GM10847 (cell line): ENCODE measurements around the gene LIG1.

ENCODE experiments used
- POLR2A ChIP-seq: IDR thresholded peaks from 2 replicates; pipeline ENCODE4 v1.6.1; 2011; ENCODE audit not compliant: insufficient read length; ENCODE audit errors: extremely low read depth

Gene LIG1

DNA sequence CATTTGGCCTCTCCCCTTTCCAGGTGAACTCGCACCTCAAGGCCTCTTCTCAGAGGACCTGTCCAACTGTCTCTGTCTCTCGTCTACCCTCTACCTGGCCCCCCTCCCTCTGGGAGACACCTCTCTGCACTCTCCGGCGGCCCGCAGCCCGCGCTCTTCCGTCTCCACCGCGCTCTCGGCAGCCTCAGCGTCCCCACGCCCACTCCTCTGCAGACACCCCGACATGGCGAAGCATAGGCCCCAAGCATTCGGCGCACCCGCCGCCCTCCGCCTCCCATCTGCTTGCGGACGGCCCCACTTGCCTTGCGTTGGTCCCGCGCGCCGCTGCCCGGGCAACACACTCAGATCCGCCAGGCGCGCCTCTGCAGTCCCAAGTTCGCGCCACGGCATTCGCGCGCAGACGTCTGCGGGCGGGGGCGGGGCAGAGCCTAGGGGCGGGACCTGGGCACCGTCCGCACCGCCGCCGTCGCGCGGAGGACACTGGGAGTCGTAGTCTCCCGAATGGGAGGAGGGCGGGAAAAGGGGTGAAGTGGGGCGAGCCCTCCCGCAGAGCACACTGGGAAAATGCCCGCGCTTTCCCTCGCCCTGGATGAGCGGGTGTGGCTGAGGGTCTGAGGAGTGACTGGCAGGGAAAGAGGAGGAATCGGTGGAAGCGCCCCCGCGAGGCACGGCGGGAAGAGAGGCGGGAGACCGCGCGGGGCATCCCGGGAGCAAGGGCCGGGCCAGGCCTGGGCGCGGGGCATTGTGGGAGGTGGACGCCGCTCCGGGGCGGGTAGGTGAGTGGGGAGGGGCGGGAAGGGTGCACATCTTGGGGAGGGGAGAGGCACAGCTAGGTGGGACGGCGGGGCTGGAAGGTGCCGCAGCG, at the start of gene LIG1, which contains the start of gene ZSWIM9:
Gene LIG1, minus strand, starts transcription at position 406 of the 865 bp plus-strand sequence. CDS start 4,778 bp downstream, outside the sequence.
Gene ZSWIM9, plus strand, starts transcription at position 742 of the 865 bp plus-strand sequence. CDS start 1,123 bp downstream, outside the sequence.
- TF ChIP-seq POLR2A = peak; percentile 59

DNA sequence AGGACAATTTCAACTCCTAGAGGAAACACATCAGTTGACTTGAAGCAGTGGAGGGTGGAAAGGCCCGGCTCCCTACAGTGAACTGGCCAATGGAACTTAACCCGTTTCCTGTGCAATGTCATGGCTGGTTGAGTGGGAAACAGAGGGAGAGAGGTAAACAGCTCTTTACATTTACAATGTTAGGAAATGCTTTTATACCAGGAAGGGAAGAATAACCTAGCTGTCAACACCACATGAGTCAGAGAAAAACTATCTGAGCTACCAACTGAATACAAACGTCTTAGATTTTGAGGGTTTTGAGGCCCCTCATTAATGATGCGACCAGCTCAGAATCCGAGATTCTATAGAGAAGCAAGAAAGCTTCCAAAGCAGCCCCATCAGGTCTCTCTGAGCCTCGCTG, 48.9 kb upstream of the LIG1 start:
- no peak for TF ChIP-seq POLR2A

DNA sequence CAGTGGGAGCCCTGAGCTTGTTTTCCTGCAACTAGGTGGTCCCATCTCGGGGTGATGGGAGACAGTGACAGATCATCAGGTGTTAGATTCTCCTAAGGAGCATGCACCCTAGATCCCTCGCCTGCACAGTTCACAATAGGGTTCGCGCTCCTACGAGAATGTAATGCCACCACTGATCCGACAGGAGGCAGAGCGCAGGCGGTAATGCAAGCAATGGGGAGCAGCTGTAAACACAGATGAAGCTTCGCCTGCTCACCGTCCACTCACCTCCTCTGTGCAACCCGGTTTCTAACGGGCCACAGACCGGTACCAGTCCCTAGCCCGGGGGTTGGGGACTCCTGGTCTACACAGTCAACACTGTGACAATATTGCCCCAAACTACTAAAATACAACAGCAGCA, 46.8 kb upstream of the LIG1 start:
- TF ChIP-seq POLR2A = no peak

DNA sequence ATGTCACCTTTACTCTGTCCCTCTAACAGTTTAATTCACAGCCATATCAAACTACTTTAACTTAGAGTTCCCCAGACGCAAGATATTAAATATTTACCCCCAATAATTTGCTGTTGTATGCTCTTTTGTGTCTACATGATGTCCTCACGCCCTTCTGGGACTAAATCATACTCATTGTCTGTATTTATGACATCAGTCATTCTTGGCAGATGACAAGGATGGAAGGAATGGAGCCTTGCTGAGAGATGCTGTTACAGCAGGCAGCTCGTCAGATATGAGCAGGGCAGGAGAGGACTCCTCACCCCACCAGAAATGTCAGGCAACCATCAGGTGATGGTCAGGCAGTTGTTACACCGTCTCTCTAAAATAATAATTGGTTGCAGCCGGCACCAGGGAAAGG, 43.8 kb upstream of the LIG1 start:
- no peak for TF ChIP-seq POLR2A

DNA sequence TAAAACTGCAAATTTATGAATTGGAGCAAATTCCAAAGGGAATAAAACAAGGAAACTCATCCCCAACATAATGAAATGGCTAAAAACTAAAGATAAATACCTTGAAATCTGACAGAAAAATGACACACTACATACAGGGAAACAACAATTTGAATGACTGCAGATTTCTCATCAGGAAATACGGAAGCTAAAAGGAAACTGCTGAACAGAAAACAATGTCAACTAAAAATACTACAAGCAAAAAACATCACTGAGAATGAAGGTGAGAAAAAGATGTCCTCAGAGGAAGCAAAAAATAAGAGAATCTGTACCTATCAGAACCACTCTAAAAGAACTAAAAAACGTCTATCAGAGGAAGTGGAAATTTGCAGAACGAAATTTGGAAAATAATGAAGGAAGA, 39.9 kb upstream of the LIG1 start:
- no peak for TF ChIP-seq POLR2A

DNA sequence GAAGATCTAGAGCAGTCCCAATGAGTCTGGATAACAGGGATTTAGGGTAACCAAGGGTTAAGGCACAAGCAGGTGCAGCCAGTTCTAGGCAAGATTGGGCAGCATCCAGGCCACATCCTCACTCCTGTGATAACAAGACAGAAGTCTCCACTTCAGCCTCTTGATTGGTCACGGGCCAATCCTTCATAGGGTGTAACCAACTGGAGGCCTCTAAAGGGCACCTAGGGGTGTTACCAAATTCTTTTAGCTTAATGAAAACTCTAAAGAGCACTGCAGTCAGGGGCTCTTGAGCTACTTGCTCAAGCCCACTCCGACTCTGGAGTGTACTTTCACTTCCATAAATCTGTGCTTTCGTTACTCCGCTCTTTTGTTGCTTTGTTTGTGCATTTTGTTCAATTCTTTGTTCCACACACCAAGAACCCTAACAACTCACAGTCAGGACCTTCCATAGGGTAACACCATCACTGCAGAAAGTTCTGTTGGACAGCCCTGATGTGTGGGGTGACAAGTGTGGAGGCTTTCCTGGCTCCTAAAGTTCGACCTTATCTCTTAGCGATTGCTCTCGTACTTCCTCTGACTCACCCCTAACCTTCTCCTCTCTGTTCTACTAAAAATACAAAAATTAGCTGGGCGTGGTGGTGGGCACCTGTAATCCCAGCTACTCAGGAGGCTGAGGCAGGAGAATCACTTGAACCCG, 36.4 kb upstream of the LIG1 start:
- TF ChIP-seq POLR2A = no peak

DNA sequence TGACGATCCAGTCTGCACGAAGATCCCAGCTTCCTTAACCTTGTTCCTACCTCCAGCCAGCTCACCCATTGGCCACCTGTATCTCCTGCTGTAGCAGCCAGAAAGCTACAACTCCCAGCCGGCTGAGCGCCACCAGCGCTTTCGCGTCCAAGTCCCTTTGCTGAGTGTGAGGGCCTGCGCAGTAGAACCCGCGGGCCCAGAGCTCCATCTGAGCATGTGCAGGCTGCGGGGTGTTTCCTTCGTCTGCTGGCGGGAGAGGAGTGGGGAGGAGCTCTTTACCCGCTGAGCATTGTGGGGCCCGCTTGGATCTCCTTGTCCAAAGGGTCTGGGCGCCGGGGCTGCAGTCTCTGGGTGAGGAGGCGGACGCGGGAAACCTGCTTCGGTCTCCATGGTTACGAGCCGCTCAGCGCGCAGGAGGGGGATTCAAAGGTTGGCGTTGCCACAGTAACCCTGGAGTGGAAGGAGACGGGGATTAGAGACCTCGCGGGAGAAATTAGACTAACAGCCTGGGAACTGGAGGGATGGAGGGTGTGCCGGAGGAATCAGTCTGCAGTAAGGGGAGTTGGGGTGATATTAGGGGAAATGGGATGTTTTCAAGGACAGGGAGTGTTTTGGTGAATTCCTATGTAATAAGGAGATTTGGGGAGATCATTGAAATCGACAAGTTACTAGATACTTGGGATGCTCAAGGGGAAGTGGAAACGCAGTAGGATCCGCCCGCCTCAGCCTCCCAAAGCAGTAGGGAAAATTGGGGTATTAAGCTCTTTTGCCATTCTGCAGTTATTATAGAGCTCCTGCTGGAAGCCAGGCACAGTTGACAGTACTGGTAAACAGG, 33.9 kb upstream of the LIG1 start:
- TF ChIP-seq POLR2A = peak; percentile 75

DNA sequence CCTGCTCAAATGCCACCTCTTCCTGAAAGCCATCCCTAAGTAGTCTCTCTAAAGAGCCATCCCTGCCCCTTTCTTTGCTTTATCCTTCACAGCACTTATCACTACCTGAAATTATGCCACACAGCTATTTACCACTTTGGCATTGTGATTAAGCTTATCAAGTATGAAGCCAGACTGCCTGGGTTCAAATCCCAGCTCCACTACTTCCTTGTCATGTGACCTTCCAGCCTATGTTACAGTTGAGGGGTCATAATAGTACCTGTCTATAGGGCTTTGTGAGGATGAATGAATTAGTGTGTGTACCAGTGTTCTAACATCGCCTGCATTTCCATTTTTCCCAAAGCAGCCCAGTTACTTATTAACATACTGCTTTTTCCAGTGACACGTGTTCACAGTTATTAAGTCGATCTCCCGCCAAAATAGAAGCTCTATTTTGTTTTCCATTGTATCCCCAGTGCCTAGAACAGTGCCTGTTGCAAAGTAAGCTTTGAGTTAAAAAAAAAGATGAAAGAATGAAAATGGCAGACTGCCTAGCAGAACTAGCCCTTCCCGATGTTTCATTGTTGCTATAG, 33.2 kb upstream of the LIG1 start:
- no peak for TF ChIP-seq POLR2A

DNA sequence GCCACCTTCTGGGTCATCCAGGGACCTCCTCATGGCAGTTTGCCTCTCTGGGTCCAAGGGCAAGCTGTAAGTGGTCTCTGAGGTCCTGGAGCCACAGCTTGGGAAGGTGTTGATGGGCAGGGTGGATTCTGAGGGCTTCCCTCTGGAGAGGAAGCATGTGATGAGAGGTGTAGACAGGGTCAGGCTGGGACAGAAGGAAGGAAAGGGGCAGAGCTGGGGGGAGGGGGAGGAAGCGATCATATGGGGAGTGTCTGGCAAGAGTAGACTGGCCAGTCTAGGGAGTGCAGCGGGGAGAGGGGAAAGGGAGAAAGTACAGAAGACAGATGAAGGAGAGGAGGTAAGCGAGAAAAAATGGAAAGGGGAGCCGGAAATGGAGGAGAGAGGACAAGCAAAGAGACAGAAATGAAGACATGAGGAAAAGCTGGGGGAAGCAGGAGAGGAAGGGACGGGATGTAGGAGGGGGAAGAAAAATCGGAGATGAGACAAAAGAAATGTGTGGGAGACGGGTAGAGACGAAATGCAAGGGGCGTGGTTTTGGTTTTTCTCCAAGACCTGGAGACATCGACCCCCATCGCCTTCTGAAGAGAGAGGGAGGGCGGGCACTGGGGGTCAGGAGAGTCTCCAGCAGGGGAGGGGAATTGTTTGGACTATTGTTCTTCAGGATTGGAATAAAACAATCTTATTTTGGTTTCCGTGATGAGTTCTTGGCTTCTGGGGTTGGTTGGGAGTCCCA, 27.0 kb upstream of the LIG1 start:
- no peak for TF ChIP-seq POLR2A

DNA sequence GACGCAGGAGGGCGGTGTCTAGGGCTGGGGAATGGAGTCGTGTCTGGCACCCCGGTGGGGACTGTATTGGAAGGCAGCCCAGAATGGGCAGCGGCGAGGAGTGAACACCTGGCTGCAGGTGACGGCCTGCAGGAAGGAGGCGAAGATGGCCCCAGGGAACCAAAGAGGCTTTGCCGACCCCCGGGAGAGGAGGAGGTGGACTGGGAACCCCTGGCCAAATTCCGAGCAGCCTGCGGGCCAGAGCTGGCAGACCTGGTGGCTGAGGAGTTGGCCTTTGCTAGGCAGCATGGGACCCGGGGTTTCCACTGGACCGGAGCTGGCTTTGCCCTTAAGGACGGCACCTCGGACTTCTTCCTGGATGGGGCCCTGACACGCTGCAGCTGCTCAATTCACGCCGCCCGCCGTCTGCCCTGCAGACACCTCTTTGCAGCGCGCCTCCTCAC, 26.2 kb upstream of the LIG1 start:
- TF ChIP-seq POLR2A = no peak

DNA sequence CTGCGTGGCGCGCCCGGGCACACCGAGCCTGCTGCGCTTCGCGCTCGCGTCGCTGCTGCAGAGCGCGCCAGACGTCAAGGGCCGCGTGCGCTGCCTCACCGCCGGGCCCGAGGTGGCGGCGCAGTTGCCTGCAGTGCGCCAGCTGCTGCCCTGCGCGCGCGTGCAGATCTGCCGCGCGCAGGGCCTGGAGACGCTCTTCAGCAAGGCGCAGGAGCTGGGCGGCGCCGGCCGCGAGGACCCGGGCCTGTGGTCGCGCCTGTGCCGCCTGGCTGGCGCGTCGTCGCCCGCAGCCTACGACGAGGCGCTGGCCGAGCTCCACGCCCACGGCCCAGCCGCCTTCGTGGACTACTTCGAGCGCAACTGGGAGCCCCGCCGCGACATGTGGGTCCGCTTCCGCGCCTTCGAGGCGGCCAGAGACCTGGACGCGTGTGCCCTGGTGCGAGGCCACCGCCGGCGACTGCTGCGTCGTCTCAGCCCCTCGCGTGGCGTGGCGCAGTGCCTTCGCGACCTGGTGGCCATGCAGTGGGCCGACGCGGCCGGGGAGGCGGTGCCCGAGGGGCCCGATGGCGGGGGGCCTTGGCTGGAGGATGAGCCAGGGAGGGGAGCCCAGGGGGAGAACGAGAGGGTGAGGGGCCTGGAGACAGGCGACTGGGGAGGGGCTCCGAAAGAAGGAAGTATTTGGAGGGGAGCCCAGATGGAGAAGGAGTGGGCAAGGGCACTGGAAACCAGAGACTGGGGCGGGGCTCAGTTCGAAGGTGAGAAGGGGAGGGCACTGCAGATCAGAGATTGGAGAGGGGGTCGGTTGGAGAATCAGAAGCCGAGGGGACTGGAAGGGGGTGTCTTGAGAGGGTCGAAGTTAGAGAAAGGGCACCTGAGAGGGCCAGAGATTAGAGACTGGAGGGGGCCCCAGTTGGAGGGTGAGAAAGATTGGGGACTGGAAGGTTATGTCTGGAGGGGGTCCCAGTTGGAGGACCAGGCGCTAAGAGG, 25.0 kb upstream of the LIG1 start:
- no peak for TF ChIP-seq POLR2A

DNA sequence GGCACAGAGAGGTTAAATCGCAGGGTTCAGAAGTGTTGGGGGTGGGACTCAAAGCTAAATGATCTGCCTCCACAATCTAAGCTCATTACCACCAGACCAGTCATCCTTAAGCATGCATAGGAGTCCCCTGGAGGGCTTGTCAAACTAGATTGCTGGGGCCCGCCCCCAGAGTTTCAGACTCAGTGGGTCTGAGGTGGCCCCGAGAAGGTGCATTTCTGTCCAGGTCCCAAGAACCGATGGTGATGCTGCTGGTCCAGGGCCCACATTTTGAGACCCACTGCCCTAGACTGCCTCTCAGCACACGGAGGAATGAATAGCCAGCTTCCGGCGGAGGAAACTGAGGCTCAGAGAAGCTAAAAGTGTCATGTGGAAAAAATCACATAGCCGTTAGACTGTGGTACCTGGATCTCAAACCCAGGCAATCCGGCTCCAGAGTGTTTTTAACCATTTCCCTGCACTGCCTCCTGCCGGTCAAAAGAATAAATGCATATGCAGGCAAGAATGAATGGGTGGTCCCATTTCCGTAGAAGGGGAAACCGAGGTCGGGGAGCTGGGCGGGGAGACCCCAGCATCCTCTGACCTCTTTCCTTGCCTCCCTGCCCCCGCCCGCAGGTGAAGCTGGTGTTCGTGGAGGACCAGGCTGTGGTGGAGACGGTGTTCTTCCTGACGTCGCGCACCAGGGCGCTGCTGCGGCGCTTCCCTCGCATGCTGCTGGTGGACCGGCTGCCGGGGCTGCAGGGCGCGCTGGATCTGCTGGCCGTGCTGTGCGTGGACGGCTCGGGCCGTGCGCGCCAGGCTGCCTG, 24.1 kb upstream of the LIG1 start:
- TF ChIP-seq POLR2A = no peak
